ENCODE measurements around the gene MLST8. TPM values are rescaled to one million over a fixed set of nuclear protein-coding genes. Genes with fewer than 3 reads are reported as not detected.

Gene MLST8
- total and polyA plus RNA-seq, 7 donors: 18.8 to 60.5 (median 35.0) TPM

DNA sequence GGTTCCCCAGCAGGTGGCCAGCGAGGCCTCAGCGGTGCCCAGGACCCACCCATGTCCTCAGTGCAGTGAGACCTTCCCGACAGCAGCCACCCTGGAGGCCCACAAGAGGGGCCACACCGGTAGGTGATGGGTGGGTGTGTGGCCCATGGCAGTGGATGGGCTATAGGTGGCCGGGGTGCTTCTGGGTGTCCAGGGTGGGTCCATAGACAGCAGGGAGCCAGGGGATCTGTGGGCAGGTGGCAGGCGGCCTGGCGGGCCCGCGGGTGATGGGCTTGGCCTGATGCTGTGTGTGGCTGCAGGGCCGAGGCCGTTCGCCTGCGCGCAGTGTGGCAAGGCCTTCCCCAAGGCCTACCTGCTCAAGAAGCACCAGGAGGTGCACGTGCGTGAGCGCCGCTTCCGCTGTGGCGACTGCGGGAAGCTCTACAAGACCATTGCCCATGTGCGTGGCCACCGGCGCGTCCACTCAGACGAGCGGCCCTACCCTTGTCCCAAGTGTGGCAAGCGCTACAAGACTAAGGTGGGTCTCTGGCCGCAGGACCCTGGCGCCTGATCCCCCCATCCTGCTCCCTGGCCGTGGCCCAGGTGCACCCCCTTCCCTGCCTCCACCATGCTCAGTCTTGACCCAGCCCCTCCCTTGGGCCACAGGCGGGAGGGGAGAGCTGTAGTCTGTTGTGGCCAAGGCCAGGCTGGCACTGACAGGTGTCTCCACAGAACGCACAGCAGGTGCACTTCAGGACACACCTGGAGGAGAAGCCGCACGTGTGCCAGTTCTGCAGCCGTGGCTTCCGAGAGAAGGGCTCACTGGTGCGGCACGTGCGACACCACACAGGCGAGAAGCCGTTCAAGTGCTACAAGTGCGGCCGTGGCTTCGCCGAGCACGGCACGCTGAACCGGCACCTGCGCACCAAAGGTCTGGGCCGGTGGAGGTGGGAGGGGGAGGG is 28.9 kb downstream of the MLST8 start:
- DNase-seq (no peak), ATAC-seq (no peak)
- 93 to 96% (median 94%) methylated on average over 41 to 51 of the region's 51 CpGs for WGBS, 3 donors
- Histone ChIP-seq H3K9me3 (no peaks in the 10 kb centered on the region), H3K4me3 (no peak overlapping the region), H3K27me3 (ENCODE audit: insufficient read depth in 3 of 3, low read length in 2 of 3) (peaks cover 0 to 13% (median 4%) of the 10 kb centered on the region in 3 donors), H3K4me1 (peaks cover 9% of the 10 kb centered on the region), H3K27ac (no peak overlapping the region), H3K36me3 (ENCODE audit: insufficient read depth in 1 of 2, low read depth in 1 of 2) (peaks cover 3 to 67% of the 10 kb centered on the region in 2 donors)
- TF ChIP-seq, protein P1, sequence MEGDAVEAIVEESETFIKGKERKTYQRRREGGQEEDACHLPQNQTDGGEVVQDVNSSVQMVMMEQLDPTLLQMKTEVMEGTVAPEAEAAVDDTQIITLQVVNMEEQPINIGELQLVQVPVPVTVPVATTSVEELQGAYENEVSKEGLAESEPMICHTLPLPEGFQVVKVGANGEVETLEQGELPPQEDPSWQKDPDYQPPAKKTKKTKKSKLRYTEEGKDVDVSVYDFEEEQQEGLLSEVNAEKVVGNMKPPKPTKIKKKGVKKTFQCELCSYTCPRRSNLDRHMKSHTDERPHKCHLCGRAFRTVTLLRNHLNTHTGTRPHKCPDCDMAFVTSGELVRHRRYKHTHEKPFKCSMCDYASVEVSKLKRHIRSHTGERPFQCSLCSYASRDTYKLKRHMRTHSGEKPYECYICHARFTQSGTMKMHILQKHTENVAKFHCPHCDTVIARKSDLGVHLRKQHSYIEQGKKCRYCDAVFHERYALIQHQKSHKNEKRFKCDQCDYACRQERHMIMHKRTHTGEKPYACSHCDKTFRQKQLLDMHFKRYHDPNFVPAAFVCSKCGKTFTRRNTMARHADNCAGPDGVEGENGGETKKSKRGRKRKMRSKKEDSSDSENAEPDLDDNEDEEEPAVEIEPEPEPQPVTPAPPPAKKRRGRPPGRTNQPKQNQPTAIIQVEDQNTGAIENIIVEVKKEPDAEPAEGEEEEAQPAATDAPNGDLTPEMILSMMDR (IDR thresholded peaks at IDR 0.05): no peak
- intact Hi-C loops (cut with DNase I): no loop called here

DNA sequence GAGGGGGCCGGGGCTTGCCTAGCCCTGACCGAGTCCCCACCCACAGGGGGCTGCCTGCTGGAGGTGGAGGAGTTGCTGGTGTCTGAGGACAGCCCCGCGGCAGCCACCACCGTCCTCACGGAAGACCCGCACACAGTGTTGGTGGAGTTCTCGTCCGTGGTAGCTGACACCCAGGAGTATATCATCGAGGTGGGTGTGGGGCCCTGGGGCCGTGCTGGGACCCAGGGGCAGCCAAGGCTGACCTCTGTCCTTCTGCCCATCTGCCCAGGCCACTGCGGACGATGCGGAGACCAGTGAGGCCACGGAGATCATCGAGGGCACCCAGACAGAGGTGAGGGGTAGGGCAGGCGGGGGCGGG is 29.5 kb downstream of the MLST8 start:
- WGBS, 3 donors: 90 to 93% (median 93%) methylated on average over 17 to 18 of the region's 18 CpGs
- TF ChIP-seq, protein P1 (IDR thresholded peaks at IDR 0.05): no peak
- Histone ChIP-seq H3K9me3 (no peaks in the 10 kb centered on the region), H3K36me3 (ENCODE audit: insufficient read depth in 1 of 2, low read depth in 1 of 2) (peaks cover 3 to 67% of the 10 kb centered on the region in 2 donors), H3K4me3 (no peak overlapping the region), H3K27ac (no peak overlapping the region), H3K27me3 (ENCODE audit: insufficient read depth in 3 of 3, low read length in 2 of 3) (peaks cover 0 to 13% (median 4%) of the 10 kb centered on the region in 3 donors), H3K4me1 (peaks cover 9% of the 10 kb centered on the region)
- intact Hi-C loops (cut with DNase I): no loop called here
- DNase-seq: no peak
- ATAC-seq: no peak

DNA sequence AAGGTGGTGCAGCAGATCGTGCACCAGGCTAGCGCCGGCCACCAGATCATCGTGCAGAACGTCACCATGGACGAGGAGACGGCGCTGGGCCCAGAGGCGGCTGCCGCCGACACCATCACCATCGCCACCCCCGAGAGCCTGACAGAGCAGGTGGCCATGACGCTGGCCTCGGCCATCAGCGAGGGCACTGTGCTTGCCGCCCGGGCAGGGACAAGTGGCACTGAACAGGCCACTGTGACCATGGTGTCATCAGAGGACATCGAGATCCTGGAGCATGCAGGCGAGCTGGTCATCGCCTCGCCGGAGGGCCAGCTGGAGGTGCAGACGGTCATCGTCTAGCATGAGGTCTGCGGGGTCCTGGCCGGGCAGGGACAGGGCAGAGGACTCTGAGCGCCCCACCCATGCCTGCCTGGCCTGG is 30.0 kb downstream of the MLST8 start:
- intact Hi-C loops (cut with DNase I): no loop called here
- whole genome bisulfite sequencing, 3 donors: 87 to 90% (median 89%) methylated on average over 22 to 28 of the region's 28 CpGs
- TF ChIP-seq, protein P1 (IDR thresholded peaks at IDR 0.05): no peak
- no peaks in the 10 kb centered on the region for H3K9me3 ChIP-seq
- no peak for ATAC-seq
- no peak overlapping the region for H3K27ac ChIP-seq
- DNase-seq: no peak
- peaks cover 9% of the 10 kb centered on the region for H3K4me1 ChIP-seq
- H3K4me3 ChIP-seq: no peak overlapping the region
- H3K27me3 ChIP-seq (ENCODE audit: insufficient read depth in 3 of 3, low read length in 2 of 3): peaks cover 0 to 13% (median 4%) of the 10 kb centered on the region in 3 donors
- peaks cover 3 to 67% of the 10 kb centered on the region in 2 donors for H3K36me3 ChIP-seq (ENCODE audit: insufficient read depth in 1 of 2, low read depth in 1 of 2)

- peaks cover 3 to 67% of the 10 kb centered on the region in 2 donors for H3K36me3 ChIP-seq (ENCODE audit: insufficient read depth in 1 of 2, low read depth in 1 of 2)
- ATAC-seq (peak in 1 of 4 donors; percentile 6), DNase-seq (no peak)
- H3K9me3 ChIP-seq: no peaks in the 10 kb centered on the region
- TF ChIP-seq, protein P1 (IDR thresholded peaks at IDR 0.05): no peak
- H3K27me3 ChIP-seq (ENCODE audit: insufficient read depth in 3 of 3, low read length in 2 of 3): peaks cover 0 to 13% (median 4%) of the 10 kb centered on the region in 3 donors
- 56 to 69% (median 56%) methylated on average over 18 to 19 of the region's 19 CpGs for WGBS, 3 donors
- intact Hi-C loops (cut with DNase I): no loop called here
- H3K4me1 ChIP-seq: peaks cover 9% of the 10 kb centered on the region
- H3K27ac ChIP-seq: no peak overlapping the region
- H3K4me3 ChIP-seq: no peak overlapping the region
Measured at GRCh38 chr16:2235695-2236336, 30.6 kb downstream of the MLST8 start.
